HG02571 (cell line): Measurements from ENCODE around the gene TRO.

Source experiments
- ATAC-seq: cut with Tn5 transposase; IDR thresholded peaks from one replicate; pipeline ENCODE4 v1.9.1; 2021; ENCODE audit warnings: mild to moderate bottlenecking, moderate library complexity; ENCODE audit not compliant: unreplicated experiment

TRO gene

GRCh38 chrX:54964766-54965497 lies 44.3 kb downstream of the TRO start:
- no peak for ATAC-seq

- ATAC-seq, result no peak
These were observed 56.8 kb downstream of the TRO start for GRCh38 chrX:54977387-54977786.

- ATAC-seq, result no peak
These were observed 57.8 kb downstream of the TRO start for GRCh38 chrX:54978448-54978847.

GRCh38 chrX:54979432-54979831 lies 58.8 kb downstream of the TRO start:
- ATAC-seq, result no peak

GRCh38 chrX:54980334-54980733 lies 59.7 kb downstream of the TRO start:
- no peak for ATAC-seq
